ENCODE data around the gene MAP3K12. TPM values are rescaled to one million over a fixed set of nuclear protein-coding genes. Genes with fewer than 3 reads are reported as not detected.

MAP3K12 gene
- total RNA-seq, 1 experiment from 2014 or later = 3.9 TPM

DNA sequence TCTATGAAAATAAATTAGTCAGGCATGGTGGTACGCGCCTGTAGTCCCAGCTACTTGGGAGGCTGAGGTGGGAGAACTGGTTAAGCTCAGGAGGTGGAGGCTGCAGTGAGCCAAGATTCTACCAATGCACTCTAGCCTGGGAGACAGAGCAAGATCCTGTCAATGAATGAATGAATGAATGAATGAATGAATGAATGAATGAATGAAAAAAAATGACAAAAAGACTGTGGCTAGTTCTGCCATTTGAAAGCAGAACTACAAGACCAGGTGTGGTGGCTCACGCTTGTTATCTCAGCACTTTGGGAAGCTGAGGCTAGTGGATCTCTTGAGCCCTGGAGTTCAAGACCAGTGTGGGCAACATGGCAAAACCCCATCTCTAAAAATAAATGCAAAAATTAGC is 40.3 kb upstream of the MAP3K12 start:
- peaks cover 25% of the 10 kb centered on the region for H3K36me3 Mint-ChIP-seq (ENCODE audit: insufficient read depth, unreplicated experiment)
- BruUV-seq (replicated peaks) = no TSS peak
- no peaks in the 10 kb centered on the region for H3K27me3 Mint-ChIP-seq (ENCODE audit: insufficient read depth, unreplicated experiment)
- Histone ChIP-seq H3K4me1 (peaks cover 19% of the 10 kb centered on the region), H3K27me3 (replicated peaks; ENCODE audit: control insufficient read depth, insufficient read depth, low read length) (no peaks in the 10 kb centered on the region), H3K36me3 (ENCODE audit: control insufficient read depth, insufficient read depth, low read length) (no peaks in the 10 kb centered on the region), H3K4me3 (ENCODE audit: low read depth, low read length) (no peak overlapping the region), H3K9me3 (no peaks in the 10 kb centered on the region)
- DNase-seq = no peak
- TF ChIP-seq CTCF (IDR thresholded peaks at IDR 0.05; ENCODE audit: insufficient read depth in 1 of 2, low read depth in 1 of 2, low read length in 1 of 2, severe bottlenecking in 1 of 2, unreplicated experiment in 1 of 2) = no peak
- H3K9me3 Mint-ChIP-seq (ENCODE audit: unreplicated experiment) = no peaks in the 10 kb centered on the region
- H3K27ac Mint-ChIP-seq (ENCODE audit: unreplicated experiment) = no peak overlapping the region
- POLR2A ChIA-PET = interaction anchor here (0.5 kb wide), 1 partner anchor 33 kb away, joined by 3 read pairs; no protein-coding TSS in a partner anchor
- CTCF ChIA-PET = interaction anchor here (0.6 kb wide), 1 partner anchor 94 kb away, joined by 6 read pairs; no protein-coding TSS in a partner anchor
- H3K4me3 Mint-ChIP-seq (ENCODE audit: unreplicated experiment) = no peak overlapping the region
- intact Hi-C loops (cut with micrococcal nuclease; ENCODE audit: unreplicated experiment) = no loop called here
- no peaks in the 10 kb centered on the region for H3K4me1 Mint-ChIP-seq (ENCODE audit: low read depth, unreplicated experiment)

GRCh38 chr12:53538209-53538689 is 39.0 kb upstream of the MAP3K12 start:
- DNase-seq = peak; percentile 39 to 64
- no peaks in the 10 kb centered on the region for H3K27me3 ChIP-seq (replicated peaks; ENCODE audit: control insufficient read depth, insufficient read depth, low read length)
- peaks cover 19% of the 10 kb centered on the region for H3K4me1 ChIP-seq
- no peak overlapping the region for H3K4me3 ChIP-seq (ENCODE audit: low read depth, low read length)
- Mint-ChIP-seq H3K27ac (ENCODE audit: unreplicated experiment) (peak overlapping the region; percentile 69), H3K9me3 (ENCODE audit: unreplicated experiment) (no peaks in the 10 kb centered on the region), H3K4me1 (ENCODE audit: low read depth, unreplicated experiment) (no peaks in the 10 kb centered on the region), H3K36me3 (ENCODE audit: insufficient read depth, unreplicated experiment) (peaks cover 29% of the 10 kb centered on the region), H3K27me3 (ENCODE audit: insufficient read depth, unreplicated experiment) (no peaks in the 10 kb centered on the region), H3K4me3 (ENCODE audit: unreplicated experiment) (peak overlapping the region; percentile 18)
- ChIA-PET CTCF (interaction anchor here (1.1 to 1.6 kb wide), 2 partner anchors 37 to 137 kb away, joined by 3 to 13 read pairs; partner anchors contain the start of genes ATP5MC2 and TARBP2), POLR2A (interaction anchor here (0.7 kb wide), 1 partner anchor 341 kb away, joined by 4 read pairs; no protein-coding TSS in a partner anchor)
- H3K36me3 ChIP-seq (ENCODE audit: control insufficient read depth, insufficient read depth, low read length) = no peaks in the 10 kb centered on the region
- TF ChIP-seq CTCF (IDR thresholded peaks at IDR 0.05; ENCODE audit: insufficient read depth in 1 of 2, low read depth in 1 of 2, low read length in 1 of 2, severe bottlenecking in 1 of 2, unreplicated experiment in 1 of 2) = no peak
- no TSS peak for BruUV-seq (replicated peaks)
- intact Hi-C loops (cut with micrococcal nuclease; ENCODE audit: unreplicated experiment) = no loop called here
- H3K9me3 ChIP-seq = no peaks in the 10 kb centered on the region

GRCh38 chr12:53536962-53537361 is 37.7 kb upstream of the MAP3K12 start:
- TF ChIP-seq CTCF (IDR thresholded peaks at IDR 0.05; ENCODE audit: insufficient read depth in 1 of 2, low read depth in 1 of 2, low read length in 1 of 2, severe bottlenecking in 1 of 2, unreplicated experiment in 1 of 2) = no peak
- no peak for DNase-seq
- H3K9me3 ChIP-seq = no peaks in the 10 kb centered on the region
- CTCF ChIA-PET = no interaction called here
- intact Hi-C loops (cut with micrococcal nuclease; ENCODE audit: unreplicated experiment) = no loop called here
- H3K4me1 Mint-ChIP-seq (ENCODE audit: low read depth, unreplicated experiment) = no peaks in the 10 kb centered on the region
- no peak overlapping the region for H3K4me3 ChIP-seq (ENCODE audit: low read depth, low read length)
- no TSS peak for BruUV-seq (replicated peaks)
- H3K36me3 ChIP-seq (ENCODE audit: control insufficient read depth, insufficient read depth, low read length) = no peaks in the 10 kb centered on the region; the same call in 1 of the 2 replicates
- no peak overlapping the region for H3K4me3 Mint-ChIP-seq (ENCODE audit: unreplicated experiment)
- H3K4me1 ChIP-seq = peaks cover 19% of the 10 kb centered on the region
- no peaks in the 10 kb centered on the region for H3K27me3 ChIP-seq (replicated peaks; ENCODE audit: control insufficient read depth, insufficient read depth, low read length)
- no peaks in the 10 kb centered on the region for H3K9me3 Mint-ChIP-seq (ENCODE audit: unreplicated experiment)
- no peak overlapping the region for H3K27ac Mint-ChIP-seq (ENCODE audit: unreplicated experiment)
- H3K36me3 Mint-ChIP-seq (ENCODE audit: insufficient read depth, unreplicated experiment) = peaks cover 29% of the 10 kb centered on the region
- H3K27me3 Mint-ChIP-seq (ENCODE audit: insufficient read depth, unreplicated experiment) = no peaks in the 10 kb centered on the region
- POLR2A ChIA-PET = no interaction called here
